Measurements from ENCODE around the gene S1PR4.

Gene S1PR4

DNA sequence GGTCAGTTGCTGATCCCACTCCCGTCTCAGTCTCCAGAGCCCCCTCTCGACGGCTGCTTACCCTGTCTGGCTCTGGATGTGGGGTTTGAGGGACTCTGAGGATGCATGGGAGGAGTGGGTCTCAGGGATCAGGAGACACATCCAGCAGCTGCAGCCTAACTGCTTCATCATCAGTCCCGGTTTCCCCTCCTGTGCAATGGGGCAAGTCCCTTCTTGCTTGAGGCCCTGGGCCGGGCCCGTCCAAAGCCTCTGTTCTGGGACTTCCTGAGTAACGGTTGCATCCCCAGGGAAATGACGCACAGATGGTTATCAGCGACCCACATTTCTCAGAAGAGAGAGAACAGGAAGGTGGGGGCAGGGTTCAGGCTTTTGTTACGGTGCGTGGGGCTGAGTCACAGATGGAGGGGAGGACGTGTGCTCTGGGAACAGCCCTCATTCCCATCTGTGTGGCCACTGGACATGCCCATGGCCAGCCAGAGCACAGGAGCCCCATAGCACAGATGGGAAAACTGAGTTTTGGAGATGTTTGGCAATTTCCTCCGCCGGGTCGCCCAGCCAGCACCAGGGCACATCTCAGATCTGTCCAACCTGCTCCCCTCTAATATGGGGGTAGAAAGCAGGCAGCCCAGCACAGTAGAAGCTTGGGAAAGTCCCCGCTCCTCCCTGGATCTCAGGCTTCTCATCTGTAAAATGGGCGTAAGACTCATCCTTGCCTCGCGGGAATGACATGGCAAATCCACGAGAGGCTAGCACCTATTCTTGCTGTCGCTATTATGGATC lies 23.4 kb upstream of the S1PR4 start:
- Histone ChIP-seq H3K9ac (ENCODE audit: low read length) (no peak overlapping the region), H3K27me3 (replicated peaks; ENCODE audit: insufficient read depth, low read length) (peaks cover 70% of the 10 kb centered on the region), H3F3A (ENCODE audit: insufficient read depth, low read length) (no peaks in the 10 kb centered on the region), H2AFZ (ENCODE audit: low read length) (no peak overlapping the region), H3K36me3 (replicated peaks; ENCODE audit: insufficient read depth, low read length) (no peaks in the 10 kb centered on the region), H3K79me2 (ENCODE audit: low read length) (no peaks in the 10 kb centered on the region), H3K27ac (ENCODE audit: low read length) (no peak overlapping the region), H3K9me2 (replicated peaks; ENCODE audit: insufficient read depth, low read length) (no peaks in the 10 kb centered on the region; the same call in 1 of the 2 replicates), H3K4me3 (ENCODE audit: low read length) (no peak overlapping the region), H3K4me1 (ENCODE audit: low read length) (no peaks in the 10 kb centered on the region), H3K4me2 (ENCODE audit: low read depth, low read length) (no peak overlapping the region), H4K20me1 (ENCODE audit: insufficient read depth, low read length) (no peaks in the 10 kb centered on the region), H3K9me3 (replicated peaks; ENCODE audit: insufficient read depth, low read length) (no peaks in the 10 kb centered on the region)
- TF ChIP-seq EZH2 (optimal IDR thresholded peaks at IDR 0.05; ENCODE audit: low read depth, low read length) = no peak
- TF ChIP-seq, protein P1, sequence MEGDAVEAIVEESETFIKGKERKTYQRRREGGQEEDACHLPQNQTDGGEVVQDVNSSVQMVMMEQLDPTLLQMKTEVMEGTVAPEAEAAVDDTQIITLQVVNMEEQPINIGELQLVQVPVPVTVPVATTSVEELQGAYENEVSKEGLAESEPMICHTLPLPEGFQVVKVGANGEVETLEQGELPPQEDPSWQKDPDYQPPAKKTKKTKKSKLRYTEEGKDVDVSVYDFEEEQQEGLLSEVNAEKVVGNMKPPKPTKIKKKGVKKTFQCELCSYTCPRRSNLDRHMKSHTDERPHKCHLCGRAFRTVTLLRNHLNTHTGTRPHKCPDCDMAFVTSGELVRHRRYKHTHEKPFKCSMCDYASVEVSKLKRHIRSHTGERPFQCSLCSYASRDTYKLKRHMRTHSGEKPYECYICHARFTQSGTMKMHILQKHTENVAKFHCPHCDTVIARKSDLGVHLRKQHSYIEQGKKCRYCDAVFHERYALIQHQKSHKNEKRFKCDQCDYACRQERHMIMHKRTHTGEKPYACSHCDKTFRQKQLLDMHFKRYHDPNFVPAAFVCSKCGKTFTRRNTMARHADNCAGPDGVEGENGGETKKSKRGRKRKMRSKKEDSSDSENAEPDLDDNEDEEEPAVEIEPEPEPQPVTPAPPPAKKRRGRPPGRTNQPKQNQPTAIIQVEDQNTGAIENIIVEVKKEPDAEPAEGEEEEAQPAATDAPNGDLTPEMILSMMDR (IDR thresholded peaks at IDR 0.05; ENCODE audit: low read length) = no peak
- TF ChIP-seq EZH2phosphoT487 (IDR thresholded peaks at IDR 0.05; ENCODE audit: low read length) = no peak
- DNase-seq = no peak

DNA sequence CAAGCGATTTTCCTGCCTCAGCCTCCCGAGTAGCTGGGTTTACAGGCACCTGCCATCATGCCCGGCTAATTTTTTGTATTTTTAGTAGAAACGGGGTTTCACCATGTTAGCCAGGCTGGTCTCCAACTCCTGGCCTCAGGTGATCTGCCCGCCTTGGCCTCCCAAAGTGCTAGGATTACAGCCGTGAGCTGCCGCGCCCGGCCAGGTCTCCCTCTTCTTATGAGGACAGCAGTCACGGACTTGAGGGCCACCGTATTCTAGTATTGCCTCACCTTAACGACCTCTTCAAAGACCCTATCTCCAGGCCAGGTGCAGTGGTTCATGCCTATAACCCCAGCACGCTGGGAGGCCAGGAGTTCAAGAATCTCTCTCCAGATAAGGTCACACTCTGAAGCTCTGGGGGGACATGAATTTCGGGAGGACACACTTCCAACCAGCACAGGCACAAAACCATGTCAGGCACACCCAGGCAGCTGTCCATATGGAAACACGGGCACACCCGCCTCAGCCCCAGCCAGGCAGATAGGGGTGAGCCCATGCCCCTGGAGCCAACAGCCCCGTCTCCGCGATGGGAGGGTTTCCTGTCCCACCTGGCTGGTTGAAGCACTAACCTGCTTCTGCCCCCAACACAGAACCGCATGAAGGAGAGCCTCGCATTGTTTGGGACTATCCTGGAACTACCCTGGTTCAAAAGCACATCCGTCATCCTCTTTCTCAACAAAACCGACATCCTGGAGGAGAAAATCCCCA lies 21.3 kb upstream of the S1PR4 start:
- H3K4me3 ChIP-seq (ENCODE audit: low read length) = no peak overlapping the region

DNA sequence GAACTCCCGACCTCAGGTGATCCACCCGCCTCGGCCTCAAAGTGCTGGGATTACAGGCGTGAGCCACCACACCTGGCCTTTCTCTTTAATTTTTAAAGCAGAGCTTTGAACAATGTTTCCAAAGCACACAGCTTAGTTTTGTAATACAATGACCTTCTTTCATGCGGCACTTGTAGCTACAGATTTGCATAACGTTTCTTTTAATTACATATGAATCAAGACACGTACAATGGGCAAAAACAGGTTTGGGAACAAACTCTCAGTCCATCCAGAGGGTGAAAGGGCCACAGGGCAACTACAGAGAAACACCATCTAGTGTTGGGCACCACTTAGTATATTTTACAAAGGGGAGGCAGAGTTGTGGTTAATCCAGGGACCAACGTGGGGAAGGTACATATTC lies 19.0 kb upstream of the S1PR4 start:
- no peaks in the 10 kb centered on the region for H3K9me2 ChIP-seq (replicated peaks; ENCODE audit: insufficient read depth, low read length)
- H3K79me2 ChIP-seq (ENCODE audit: low read length) = no peaks in the 10 kb centered on the region

More for the DNA sequence above, 21.3 kb upstream of the S1PR4 start:
- Histone ChIP-seq H3K27ac (ENCODE audit: low read length) (no peak overlapping the region), H3K9me3 (replicated peaks; ENCODE audit: insufficient read depth, low read length) (no peaks in the 10 kb centered on the region), H3K4me2 (ENCODE audit: low read depth, low read length) (no peak overlapping the region), H3K4me1 (ENCODE audit: low read length) (no peaks in the 10 kb centered on the region), H3F3A (ENCODE audit: insufficient read depth, low read length) (no peaks in the 10 kb centered on the region), H3K9me2 (replicated peaks; ENCODE audit: insufficient read depth, low read length) (no peaks in the 10 kb centered on the region; the same call in 1 of the 2 replicates), H4K20me1 (ENCODE audit: insufficient read depth, low read length) (no peaks in the 10 kb centered on the region), H3K36me3 (replicated peaks; ENCODE audit: insufficient read depth, low read length) (no peaks in the 10 kb centered on the region), H3K9ac (ENCODE audit: low read length) (no peak overlapping the region), H3K79me2 (ENCODE audit: low read length) (no peaks in the 10 kb centered on the region), H2AFZ (ENCODE audit: low read length) (no peak overlapping the region), H3K27me3 (replicated peaks; ENCODE audit: insufficient read depth, low read length) (peaks cover 72% of the 10 kb centered on the region)
- DNase-seq = no peak
- TF ChIP-seq EZH2 (optimal IDR thresholded peaks at IDR 0.05; ENCODE audit: low read depth, low read length) (no peak), EZH2phosphoT487 (IDR thresholded peaks at IDR 0.05; ENCODE audit: low read length) (no peak)
- TF ChIP-seq, protein P1 (IDR thresholded peaks at IDR 0.05; ENCODE audit: low read length) = no peak

More for the DNA sequence above, 19.0 kb upstream of the S1PR4 start:
- Histone ChIP-seq H3K4me1 (ENCODE audit: low read length) (no peaks in the 10 kb centered on the region), H3K27ac (ENCODE audit: low read length) (no peak overlapping the region), H3K9ac (ENCODE audit: low read length) (no peak overlapping the region), H2AFZ (ENCODE audit: low read length) (no peak overlapping the region), H3K4me3 (ENCODE audit: low read length) (no peak overlapping the region), H4K20me1 (ENCODE audit: insufficient read depth, low read length) (no peaks in the 10 kb centered on the region), H3F3A (ENCODE audit: insufficient read depth, low read length) (no peaks in the 10 kb centered on the region), H3K27me3 (replicated peaks; ENCODE audit: insufficient read depth, low read length) (peaks cover 79% of the 10 kb centered on the region), H3K4me2 (ENCODE audit: low read depth, low read length) (no peak overlapping the region), H3K9me3 (replicated peaks; ENCODE audit: insufficient read depth, low read length) (no peaks in the 10 kb centered on the region), H3K36me3 (replicated peaks; ENCODE audit: insufficient read depth, low read length) (no peaks in the 10 kb centered on the region)
- TF ChIP-seq EZH2 (optimal IDR thresholded peaks at IDR 0.05; ENCODE audit: low read depth, low read length) = no peak
- TF ChIP-seq EZH2phosphoT487 (IDR thresholded peaks at IDR 0.05; ENCODE audit: low read length) = no peak
- TF ChIP-seq, protein P1 (IDR thresholded peaks at IDR 0.05; ENCODE audit: low read length) = no peak
- no peak for DNase-seq
